Dedifferentiated amniotic fluid mesenchymal stem cell (primary cell): ENCODE results near the gene CFAP157.

ENCODE experiments used
- DNase-seq: peaks from one replicate; pipeline ENCODE4 v3.0.0-alpha.2; 2016; ENCODE audit errors: extremely low spot score

CFAP157 gene

GRCh38 chr9:127762111-127762676 is 55.4 kb downstream of the CFAP157 start:
- no peak for DNase-seq

DNA sequence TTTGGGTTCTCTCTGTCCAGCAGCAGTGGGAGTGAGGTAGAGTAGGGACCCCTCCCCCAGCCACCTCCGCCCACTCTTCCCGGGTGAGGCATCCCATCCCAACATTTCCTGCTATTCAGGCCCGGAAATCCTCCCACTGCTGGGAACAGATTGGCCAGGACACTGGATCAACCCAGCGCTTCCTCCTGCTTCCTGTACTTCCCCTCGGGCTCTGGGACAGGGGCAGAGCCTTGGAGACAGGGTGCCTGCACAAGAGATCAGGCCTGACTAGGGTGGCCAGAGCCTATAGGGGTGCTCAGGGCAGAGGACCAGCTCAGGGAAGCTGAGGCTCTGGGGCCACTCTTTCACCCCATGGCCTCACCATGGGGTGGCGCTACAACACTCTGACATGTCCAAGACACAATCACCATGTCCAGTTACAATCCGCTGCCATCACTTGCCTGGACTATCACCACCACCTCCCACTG is 57.2 kb downstream of the CFAP157 start:
- DNase-seq: no peak

DNA sequence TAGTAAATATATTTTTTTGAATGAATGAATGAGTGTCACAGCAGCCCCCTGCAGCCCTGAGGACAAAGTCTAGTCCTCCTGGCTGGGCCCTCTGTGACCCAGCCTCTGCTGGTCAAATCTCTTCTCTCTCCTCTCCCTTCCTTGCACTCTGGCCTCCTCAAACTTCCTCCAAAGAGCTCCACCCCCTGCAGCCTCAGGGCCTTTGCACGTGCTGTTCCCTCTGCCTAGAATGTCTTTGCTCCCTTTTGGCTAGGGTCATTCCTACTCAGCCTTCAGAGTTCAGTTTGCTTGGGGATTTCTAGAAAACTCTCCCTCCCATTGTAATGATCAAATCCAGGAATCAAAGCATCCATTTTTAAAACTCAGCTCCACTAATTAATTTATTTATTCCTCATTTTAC is 58.6 kb downstream of the CFAP157 start:
- DNase-seq: no peak
